Fibroblast of villous mesenchyme (primary cell): Measurements from ENCODE around the gene CCDC77. TPM values are rescaled to one million over a fixed set of nuclear protein-coding genes. Genes with fewer than 3 reads are reported as not detected.

Experiments used
- DNase-seq: peaks from one replicate; pipeline ENCODE4 v3.0.0-alpha.2; 2010; ENCODE audit warnings: low read depth
- H3K4me3 ChIP-seq: 2 replicates; pipeline ENCODE4 v1.5.1; 2011; ENCODE audit warnings: low read depth, mild to moderate bottlenecking, low read length
- total RNA-seq: library from RNA; depleted of rRNA; stranded (reverse); fragments of >200 nt; gene quantifications from 2 replicates; pipeline ENCODE4 v1.2.3, GENCODE V29; 2012
- TF ChIP-seq, protein P1 (sequence below): IDR thresholded peaks from 2 replicates; pipeline ENCODE4 v1.5.1; 2012; ENCODE audit warnings: low read depth, mild to moderate bottlenecking, low read length; ENCODE audit not compliant: insufficient read depth

CCDC77 gene
- total RNA-seq, 1 donor: 9.1 TPM

DNA sequence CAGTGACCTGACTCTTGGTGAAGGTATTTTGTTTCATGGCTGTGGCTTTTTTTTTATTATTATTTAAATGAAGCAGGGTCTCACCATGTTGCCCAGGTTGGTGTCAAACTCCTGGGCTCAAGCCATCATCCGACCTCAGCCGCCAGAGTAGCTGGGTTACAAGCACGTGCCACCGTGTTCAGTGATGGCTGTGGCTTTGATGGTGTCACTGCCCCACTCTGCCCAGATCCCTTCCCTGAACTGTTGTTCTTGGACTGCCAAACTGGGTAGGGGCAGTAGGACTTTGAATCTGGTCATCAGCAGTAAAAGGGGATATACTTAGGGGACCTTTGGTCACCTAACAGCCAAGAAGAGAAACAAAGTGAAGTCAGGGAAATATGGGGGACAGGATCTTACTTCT is 77.7 kb downstream of the CCDC77 start:
- no peak for DNase-seq
- H3K4me3 ChIP-seq: no peak overlapping the region
- TF ChIP-seq, protein P1, sequence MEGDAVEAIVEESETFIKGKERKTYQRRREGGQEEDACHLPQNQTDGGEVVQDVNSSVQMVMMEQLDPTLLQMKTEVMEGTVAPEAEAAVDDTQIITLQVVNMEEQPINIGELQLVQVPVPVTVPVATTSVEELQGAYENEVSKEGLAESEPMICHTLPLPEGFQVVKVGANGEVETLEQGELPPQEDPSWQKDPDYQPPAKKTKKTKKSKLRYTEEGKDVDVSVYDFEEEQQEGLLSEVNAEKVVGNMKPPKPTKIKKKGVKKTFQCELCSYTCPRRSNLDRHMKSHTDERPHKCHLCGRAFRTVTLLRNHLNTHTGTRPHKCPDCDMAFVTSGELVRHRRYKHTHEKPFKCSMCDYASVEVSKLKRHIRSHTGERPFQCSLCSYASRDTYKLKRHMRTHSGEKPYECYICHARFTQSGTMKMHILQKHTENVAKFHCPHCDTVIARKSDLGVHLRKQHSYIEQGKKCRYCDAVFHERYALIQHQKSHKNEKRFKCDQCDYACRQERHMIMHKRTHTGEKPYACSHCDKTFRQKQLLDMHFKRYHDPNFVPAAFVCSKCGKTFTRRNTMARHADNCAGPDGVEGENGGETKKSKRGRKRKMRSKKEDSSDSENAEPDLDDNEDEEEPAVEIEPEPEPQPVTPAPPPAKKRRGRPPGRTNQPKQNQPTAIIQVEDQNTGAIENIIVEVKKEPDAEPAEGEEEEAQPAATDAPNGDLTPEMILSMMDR: no peak

DNA sequence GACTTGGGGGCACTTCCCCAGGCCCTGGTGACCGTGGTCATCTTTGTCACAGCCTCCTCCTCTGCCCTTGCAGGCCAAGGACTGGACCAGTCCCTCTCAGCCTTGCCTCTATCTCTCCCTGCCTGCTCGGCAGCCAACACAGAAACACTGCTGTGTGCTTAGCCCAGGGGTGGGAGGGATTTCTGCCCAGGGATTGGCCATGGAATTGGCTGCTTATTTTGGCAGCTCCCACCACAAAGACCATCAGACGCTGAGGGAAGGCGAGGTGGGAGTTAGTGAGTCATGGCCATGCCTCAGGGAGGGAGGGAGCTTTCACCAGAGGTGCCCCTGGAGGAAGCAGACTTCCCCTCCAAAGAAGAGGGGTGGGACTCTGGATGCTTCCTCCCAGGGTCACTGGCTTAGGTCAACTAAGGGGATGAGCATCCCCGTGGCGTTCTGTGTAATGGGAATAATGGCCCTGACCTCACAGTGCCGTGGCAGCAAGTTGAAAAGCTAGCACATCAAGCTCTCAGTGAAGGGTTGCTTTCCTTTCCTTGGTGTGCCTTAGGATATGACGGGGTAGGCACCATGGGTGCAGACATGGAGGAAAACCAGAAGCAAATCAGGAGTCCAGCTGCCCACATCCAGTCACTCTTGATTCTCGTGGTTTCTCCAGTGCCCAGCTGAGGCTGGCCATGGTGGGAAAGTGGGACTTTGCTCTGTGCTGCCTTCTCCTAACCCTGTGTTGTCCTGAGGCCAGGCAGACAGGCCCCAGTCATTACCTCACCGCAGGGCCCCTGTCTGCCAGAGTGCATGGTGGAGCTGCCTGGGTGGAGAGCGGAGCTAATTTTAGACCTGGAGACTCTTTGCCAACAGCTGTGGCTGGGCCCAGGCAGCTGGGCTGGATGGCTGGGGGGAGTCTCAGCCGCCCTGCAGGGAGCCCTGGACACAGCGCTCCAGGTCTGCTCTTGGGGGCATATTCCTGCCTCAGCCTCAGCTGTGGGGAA is 79.7 kb downstream of the CCDC77 start:
- no peak overlapping the region for H3K4me3 ChIP-seq
- no peak for DNase-seq
- TF ChIP-seq, protein P1: no peak

DNA sequence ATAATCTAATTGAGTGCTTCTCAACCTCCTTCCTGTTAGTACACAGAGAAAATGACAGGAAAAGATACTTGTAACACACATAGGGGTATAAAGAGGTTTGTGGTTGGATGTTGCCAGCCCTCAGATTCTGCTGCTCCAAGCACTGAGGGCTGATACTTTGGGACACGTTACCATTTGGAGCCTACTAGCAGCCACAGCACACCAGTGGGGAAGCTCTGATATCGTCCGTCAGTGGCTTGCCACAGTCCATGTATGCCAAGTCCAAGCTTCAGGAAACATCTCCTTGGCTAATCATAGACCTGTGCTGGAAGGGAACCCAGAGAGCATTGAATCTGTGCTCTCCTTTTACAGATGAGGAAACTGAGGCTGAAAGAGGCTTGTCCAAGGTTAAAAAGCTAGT is 80.6 kb downstream of the CCDC77 start:
- DNase-seq: no peak
- TF ChIP-seq, protein P1: no peak
- H3K4me3 ChIP-seq: no peak overlapping the region

DNA sequence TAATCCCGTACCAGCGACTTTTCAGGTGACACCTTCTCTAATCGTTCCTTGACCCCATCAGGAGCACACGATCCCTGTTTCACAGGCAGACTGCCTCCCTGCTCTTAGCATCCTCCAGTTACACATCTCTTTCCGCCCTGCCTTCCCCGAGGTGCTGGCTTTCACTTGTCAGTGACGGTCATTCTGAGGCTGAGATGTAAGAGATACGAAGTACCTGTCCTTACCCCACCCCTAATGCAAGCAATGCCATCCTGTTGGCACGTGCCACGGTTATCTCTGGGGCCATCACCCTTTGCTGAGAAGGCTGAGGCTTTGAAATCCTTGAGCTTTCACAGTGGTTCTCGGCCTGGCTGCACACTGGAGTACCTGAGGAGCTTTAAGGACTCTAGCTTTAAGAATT is 82.7 kb downstream of the CCDC77 start:
- H3K4me3 ChIP-seq: no peak overlapping the region
- TF ChIP-seq, protein P1: no peak
- DNase-seq: no peak

DNA sequence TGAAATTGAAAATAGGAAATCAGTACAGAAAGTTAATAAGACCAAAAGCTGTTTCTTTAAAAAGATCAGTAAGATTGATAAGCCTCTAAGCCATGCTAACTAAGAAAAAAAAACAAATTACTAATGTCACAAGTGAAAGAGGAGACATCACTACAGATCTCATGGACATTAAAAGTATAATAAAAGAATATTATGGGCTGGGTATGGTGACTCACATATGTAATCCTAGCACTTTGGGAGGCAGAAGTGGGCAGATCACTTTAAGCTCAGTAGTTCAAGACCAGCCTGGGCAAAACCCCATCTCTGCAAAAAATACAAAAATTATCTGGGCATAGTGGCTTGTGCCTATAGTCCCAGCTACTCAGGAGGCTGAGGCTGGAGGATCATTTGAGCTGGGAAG is 88.8 kb downstream of the CCDC77 start:
- no peak overlapping the region for H3K4me3 ChIP-seq
- DNase-seq: no peak
- TF ChIP-seq, protein P1: no peak

Other genes with a start within 250 kb of the CCDC77 start
- gene SLC6A12, start 187.5 kb upstream of the CCDC77 start, total RNA-seq: not detected in 2 replicates
- not detected in 2 replicates for gene SLC6A13, start 138.8 kb upstream of the CCDC77 start, total RNA-seq
- 60.2 and 77.3 TPM in 2 replicates for gene KDM5A, start 12.3 kb upstream of the CCDC77 start, total RNA-seq
- under 0.01 TPM in 2 replicates for gene B4GALNT3, start 58.3 kb downstream of the CCDC77 start, total RNA-seq